ENCODE results near the gene PHC2.
A peak's percentile ranks its signal among the peaks of the same experiment; 100 is the strongest.

Gene PHC2

DNA sequence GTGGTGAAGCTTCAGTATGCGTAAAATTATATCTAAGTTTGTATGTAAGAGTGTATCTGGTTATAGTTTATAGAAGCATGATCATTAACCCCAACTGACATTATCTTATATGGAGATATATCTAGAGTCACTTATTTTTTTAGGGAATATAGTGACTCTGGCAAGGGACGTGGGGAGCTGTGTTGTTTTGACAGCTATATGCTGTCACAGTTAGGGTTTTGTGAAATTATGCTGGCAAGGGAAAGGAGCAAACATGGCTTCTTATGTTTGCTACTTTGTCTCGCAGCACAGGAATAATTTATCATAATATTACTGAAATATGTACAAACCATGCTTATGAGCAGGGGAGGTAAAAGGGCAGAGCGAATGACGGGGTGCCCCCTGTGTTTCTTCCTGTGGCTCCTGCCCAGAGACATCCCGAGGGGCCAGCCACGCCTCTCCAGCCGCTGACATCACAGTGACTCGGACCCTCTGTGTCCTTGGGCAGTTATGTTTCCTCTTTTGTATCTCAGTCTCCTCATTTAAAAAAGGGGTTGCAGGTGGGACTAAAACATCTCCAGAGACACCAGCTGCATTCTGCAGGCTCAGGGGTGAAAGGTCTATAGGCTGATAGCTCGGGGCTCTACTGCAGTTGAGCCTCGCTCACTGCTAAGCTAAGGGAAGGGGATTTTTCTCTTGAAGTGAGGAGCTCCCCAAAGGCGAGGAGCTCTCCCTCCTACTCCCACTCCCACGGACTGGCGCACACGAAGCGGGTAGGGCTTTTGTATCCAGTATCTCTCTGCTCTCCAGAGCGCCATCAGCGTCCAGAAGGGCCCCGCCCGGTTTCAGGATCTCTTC is 124.9 kb downstream of the PHC2 start:
- Mint-ChIP-seq H3K9me3 (no peaks in the 10 kb centered on the region), H3K27ac (no peak overlapping the region), H3K4me3 (no peak overlapping the region), H3K27me3 (peaks cover 8% of the 10 kb centered on the region), H3K4me1 (peaks cover 20% of the 10 kb centered on the region), H3K36me3 (no peaks in the 10 kb centered on the region)

DNA sequence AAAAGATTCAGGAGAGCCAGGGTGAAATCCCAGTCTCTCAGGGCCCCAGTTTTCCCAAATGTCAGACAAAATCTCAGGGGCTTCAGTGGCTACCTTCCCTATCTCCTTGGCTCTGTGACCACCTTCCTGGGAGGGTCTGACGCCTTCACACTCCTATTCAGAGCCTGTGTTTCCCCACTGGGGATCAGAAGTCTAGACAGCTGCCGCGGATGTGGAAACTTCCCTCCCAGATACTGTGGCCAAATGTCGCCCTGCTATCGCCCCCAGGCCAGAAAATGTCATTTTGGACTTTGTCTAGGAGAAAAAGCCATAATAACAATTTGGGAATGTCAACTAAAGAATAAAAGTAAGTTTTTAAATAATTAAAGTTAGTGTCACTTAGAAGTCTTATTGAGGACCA is 125.9 kb downstream of the PHC2 start:
- H3K27me3 Mint-ChIP-seq: peaks cover 8% of the 10 kb centered on the region
- H3K27ac Mint-ChIP-seq: no peak overlapping the region
- H3K4me3 Mint-ChIP-seq: no peak overlapping the region
- H3K4me1 Mint-ChIP-seq: peaks cover 20% of the 10 kb centered on the region
- no peaks in the 10 kb centered on the region for H3K9me3 Mint-ChIP-seq
- H3K36me3 Mint-ChIP-seq: no peaks in the 10 kb centered on the region

DNA sequence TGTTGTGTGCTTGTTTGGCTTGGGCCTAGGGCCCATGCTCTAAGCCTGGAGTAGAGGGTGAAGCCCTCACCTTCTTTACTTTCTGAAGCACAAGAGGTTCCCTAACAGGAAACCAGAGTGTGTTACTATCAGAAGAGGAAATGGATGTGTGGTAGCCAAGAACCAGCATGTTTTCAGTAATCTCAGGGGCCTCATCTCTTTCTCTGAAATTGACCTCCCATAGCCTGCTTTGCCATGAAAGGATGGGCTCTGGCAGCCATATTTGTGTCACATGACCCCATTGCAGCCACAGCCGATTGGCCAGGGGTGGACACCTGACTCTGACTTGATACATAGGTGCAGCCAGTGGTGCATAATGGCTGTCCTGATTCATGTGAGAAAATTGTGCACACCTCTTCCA is 128.6 kb downstream of the PHC2 start:
- H3K36me3 Mint-ChIP-seq: no peaks in the 10 kb centered on the region
- peaks cover 27% of the 10 kb centered on the region for H3K4me1 Mint-ChIP-seq
- H3K4me3 Mint-ChIP-seq: no peak overlapping the region
- H3K27me3 Mint-ChIP-seq: peaks cover 5% of the 10 kb centered on the region
- H3K9me3 Mint-ChIP-seq: no peaks in the 10 kb centered on the region
- H3K27ac Mint-ChIP-seq: peak overlapping the region; percentile 52

- H3K27me3 Mint-ChIP-seq: peaks cover 5% of the 10 kb centered on the region
- H3K4me3 Mint-ChIP-seq: no peak overlapping the region
- peaks cover 27% of the 10 kb centered on the region for H3K4me1 Mint-ChIP-seq
- H3K9me3 Mint-ChIP-seq: no peaks in the 10 kb centered on the region
- peak overlapping the region; percentile 55 for H3K27ac Mint-ChIP-seq
- H3K36me3 Mint-ChIP-seq: peaks cover 1% of the 10 kb centered on the region
Observed at GRCh38 chr1:33301273-33301984, 129.5 kb downstream of the PHC2 start.

- Mint-ChIP-seq H3K4me3 (no peak overlapping the region), H3K9me3 (no peaks in the 10 kb centered on the region)
Observed at GRCh38 chr1:33300673-33301072, 130.2 kb downstream of the PHC2 start.

DNA sequence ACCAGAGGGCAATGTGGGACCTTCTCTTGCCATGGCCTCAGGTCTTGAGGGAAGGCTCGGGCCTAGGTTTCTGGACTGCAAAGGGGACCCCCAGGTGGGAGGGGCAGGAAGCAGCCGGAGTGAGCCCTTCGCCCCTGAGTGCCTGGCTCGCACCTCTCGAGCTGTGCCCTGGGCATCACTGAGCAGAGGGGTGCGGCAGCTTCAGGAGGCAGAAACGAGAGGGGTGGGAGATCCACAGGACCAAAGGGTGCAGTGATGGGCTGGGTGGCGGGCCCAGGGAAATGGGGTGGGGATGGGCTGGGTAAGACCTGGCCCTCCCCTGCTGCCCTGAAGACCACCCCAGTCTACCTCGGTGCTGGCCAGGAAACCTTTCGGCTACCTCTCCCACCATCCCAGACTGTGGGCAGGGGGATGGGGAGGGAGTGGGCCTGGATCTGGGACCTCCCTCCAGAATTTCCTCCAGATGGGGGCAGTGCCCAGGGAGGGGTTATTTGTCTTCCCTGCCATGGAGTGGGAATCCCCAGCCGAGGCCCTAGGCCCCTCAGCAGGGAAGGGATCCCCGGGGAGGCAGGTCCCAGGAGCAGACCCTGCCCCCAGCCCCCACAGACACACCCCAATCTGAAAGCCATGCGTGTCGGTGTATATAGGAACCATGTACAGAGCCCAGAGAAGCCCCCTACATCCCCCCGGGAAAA is 131.3 kb downstream of the PHC2 start:
- Mint-ChIP-seq H3K36me3 (peaks cover 1% of the 10 kb centered on the region), H3K27me3 (no peaks in the 10 kb centered on the region), H3K9me3 (no peaks in the 10 kb centered on the region), H3K27ac (no peak overlapping the region), H3K4me3 (no peak overlapping the region), H3K4me1 (peaks cover 27% of the 10 kb centered on the region)

More at GRCh38 chr1:33300673-33301072, 130.2 kb downstream of the PHC2 start:
- Mint-ChIP-seq H3K27ac (no peak overlapping the region), H3K27me3 (peaks cover under 1% of the 10 kb centered on the region), H3K4me1 (peaks cover 27% of the 10 kb centered on the region), H3K36me3 (peaks cover 1% of the 10 kb centered on the region)

DNA sequence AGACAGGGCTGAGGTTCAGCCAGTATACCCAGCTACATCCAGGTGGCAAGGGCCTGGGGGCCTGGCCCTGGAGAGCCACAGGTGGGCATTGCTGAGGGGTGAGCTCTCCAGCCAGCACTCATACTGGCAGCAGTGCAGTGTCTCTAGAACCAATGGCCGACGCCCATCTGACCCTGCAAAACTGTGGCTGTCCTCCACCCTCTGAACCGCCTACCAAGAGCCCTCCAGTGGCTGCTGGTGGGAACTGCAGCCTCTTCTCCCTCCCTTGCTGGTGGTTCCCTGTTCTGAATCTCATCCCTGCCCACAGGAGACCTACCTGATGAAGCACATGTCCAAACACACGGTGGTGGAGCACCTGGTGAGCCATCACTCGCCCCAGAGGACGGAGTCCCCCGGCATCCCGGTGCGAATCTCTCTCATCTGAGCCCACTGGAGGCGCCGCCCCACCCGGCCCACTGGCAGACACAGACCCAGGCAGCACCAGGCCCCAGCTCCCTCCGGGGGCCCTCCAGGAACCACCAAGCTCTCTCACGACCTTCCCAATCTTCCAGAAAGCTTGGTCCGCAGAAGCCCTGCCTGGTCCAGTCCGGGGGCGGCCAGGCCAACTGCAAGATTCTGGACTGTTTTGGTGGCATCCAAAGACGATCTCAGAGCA is 132.1 kb downstream of the PHC2 start:
- Mint-ChIP-seq H3K27me3 (no peaks in the 10 kb centered on the region), H3K36me3 (peaks cover 1% of the 10 kb centered on the region), H3K27ac (no peak overlapping the region), H3K9me3 (no peaks in the 10 kb centered on the region), H3K4me1 (peaks cover 27% of the 10 kb centered on the region), H3K4me3 (no peak overlapping the region)

GRCh38 chr1:33297911-33298622 is 132.8 kb downstream of the PHC2 start:
- H3K4me1 Mint-ChIP-seq: peaks cover 23% of the 10 kb centered on the region
- H3K4me3 Mint-ChIP-seq: no peak overlapping the region
- no peak overlapping the region for H3K27ac Mint-ChIP-seq
- no peaks in the 10 kb centered on the region for H3K9me3 Mint-ChIP-seq
- H3K36me3 Mint-ChIP-seq: peaks cover 1% of the 10 kb centered on the region
- no peaks in the 10 kb centered on the region for H3K27me3 Mint-ChIP-seq

GRCh38 chr1:33296824-33297223 is 134.1 kb downstream of the PHC2 start:
- Mint-ChIP-seq H3K4me1 (peaks cover 11% of the 10 kb centered on the region), H3K27ac (no peak overlapping the region), H3K36me3 (peaks cover 1% of the 10 kb centered on the region), H3K27me3 (no peaks in the 10 kb centered on the region), H3K4me3 (no peak overlapping the region), H3K9me3 (no peaks in the 10 kb centered on the region)

GRCh38 chr1:33296082-33296458 is 134.8 kb downstream of the PHC2 start:
- Mint-ChIP-seq H3K27ac (no peak overlapping the region), H3K4me3 (no peak overlapping the region), H3K4me1 (peaks cover 7% of the 10 kb centered on the region), H3K27me3 (no peaks in the 10 kb centered on the region), H3K36me3 (peaks cover 1% of the 10 kb centered on the region), H3K9me3 (no peaks in the 10 kb centered on the region)

GRCh38 chr1:33295450-33296081 is 135.3 kb downstream of the PHC2 start:
- Mint-ChIP-seq H3K4me3 (no peak overlapping the region), H3K9me3 (no peaks in the 10 kb centered on the region), H3K4me1 (peaks cover 7% of the 10 kb centered on the region), H3K27ac (no peak overlapping the region), H3K27me3 (no peaks in the 10 kb centered on the region), H3K36me3 (peaks cover 1% of the 10 kb centered on the region)

- Mint-ChIP-seq H3K36me3 (peaks cover 1% of the 10 kb centered on the region), H3K4me1 (peaks cover 7% of the 10 kb centered on the region), H3K9me3 (no peaks in the 10 kb centered on the region), H3K27me3 (no peaks in the 10 kb centered on the region), H3K4me3 (no peak overlapping the region), H3K27ac (no peak overlapping the region)
Observed at GRCh38 chr1:33295023-33295422, 135.9 kb downstream of the PHC2 start.

GRCh38 chr1:33294071-33295010 is 136.6 kb downstream of the PHC2 start:
- H3K4me1 Mint-ChIP-seq: peaks cover 7% of the 10 kb centered on the region
- H3K27ac Mint-ChIP-seq: peak overlapping the region; percentile 71
- peaks cover 4% of the 10 kb centered on the region for H3K36me3 Mint-ChIP-seq
- H3K27me3 Mint-ChIP-seq: no peaks in the 10 kb centered on the region
- H3K4me3 Mint-ChIP-seq: no peak overlapping the region
- no peaks in the 10 kb centered on the region for H3K9me3 Mint-ChIP-seq

Data from activated naive CD4-positive, alpha-beta T cell treated with anti-CD3 and anti-CD28 coated beads, Interleukin-2, amount 50 U/mL, for 24 hours (primary cell).